KOPT-K1 (cell line): ENCODE results near the gene PCCA.
"Not testable (repeated sequence)": the region's sequence is repeated elsewhere in the genome, so short reads cannot be mapped to it uniquely, and the experiment has no call there.

ENCODE experiments used
- H3K27ac ChIP-seq: fragments of 200-600 bp; sonication (generic); 2 replicates; pipeline ENCODE4 v1.5.1; 2016; ENCODE audit warnings: antibody characterized with exemption, mild to moderate bottlenecking, low read depth, low read length; ENCODE audit not compliant: poor library complexity, severe bottlenecking
- H3K36me3 ChIP-seq: fragments of 200-600 bp; sonication (generic); 2 replicates; pipeline ENCODE4 v1.5.1; 2017; ENCODE audit warnings: antibody characterized with exemption, mild to moderate bottlenecking, low read length, moderate library complexity; ENCODE audit not compliant: insufficient read depth
- H3K9me3 ChIP-seq: fragments of 200-600 bp; sonication (generic); 2 replicates; pipeline ENCODE4 v1.5.1; 2017; ENCODE audit warnings: antibody characterized with exemption, low read length, mild to moderate bottlenecking; ENCODE audit not compliant: insufficient read depth, poor library complexity, severe bottlenecking

PCCA gene

DNA sequence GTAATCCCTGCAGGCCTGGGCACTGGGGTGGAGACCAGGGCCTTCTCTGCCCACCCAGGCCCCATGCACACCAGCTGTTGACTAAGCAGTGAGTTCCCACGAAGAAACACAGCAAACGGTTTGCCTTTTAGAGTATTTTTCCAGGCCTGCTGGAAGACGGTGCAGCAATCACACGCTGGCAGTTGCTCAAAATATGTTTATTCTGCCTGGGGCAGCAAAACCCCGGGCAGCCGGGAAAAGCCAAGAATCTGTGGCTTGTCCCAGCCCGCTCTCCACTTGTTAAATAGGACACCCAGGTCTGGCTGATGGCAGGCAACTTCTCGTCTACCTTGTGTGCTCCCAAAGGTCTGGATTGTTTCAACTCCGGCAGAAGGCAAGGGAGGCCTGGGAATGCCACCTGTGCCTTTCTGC lies 458.9 kb downstream of the PCCA start:
- Histone ChIP-seq H3K27ac (no peak overlapping the region), H3K36me3 (no peaks in the 10 kb centered on the region), H3K9me3 (no peaks in the 10 kb centered on the region)

DNA sequence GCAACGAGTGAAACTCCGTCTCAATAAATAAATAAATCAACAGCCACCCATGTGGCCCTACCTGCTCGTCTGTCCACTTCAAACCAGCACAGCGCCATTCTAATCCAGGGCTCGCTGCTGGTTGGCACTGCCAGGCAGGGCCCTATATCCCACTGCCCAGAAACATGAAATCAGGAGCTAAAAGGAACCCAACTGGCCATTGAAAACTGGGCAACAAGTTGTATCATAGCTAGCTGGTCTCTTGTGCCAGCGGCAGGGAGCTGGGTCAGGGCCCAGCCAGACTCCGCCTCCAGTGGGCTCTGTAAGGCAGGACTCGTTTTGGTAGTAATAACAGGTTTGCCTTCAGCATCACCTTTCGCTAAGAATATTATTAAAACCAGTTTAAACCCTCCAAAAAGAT lies 460.4 kb downstream of the PCCA start:
- H3K36me3 ChIP-seq = no peaks in the 10 kb centered on the region
- H3K9me3 ChIP-seq = no peaks in the 10 kb centered on the region
- no peak overlapping the region for H3K27ac ChIP-seq

DNA sequence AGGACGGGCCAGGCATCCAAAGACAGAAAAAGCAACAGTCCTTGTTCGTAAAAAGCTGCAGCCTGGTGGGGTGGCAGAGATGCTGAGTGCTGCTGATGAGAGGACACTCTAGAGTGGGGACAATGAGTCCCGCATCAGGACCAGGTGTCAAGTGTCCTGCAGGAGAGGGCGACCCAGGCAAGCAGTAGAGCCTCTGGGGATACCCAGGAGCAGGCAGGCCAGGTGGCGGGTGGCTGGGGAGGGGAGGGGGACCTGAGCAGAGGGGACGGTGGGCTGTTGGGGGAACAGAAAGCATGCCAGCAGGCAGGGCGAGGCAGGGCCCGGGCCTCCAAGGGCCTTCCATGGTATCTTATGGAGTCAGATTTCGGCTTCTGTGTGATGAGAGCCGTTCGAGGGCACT lies 463.9 kb downstream of the PCCA start:
- Histone ChIP-seq H3K27ac (no peak overlapping the region), H3K9me3 (no peaks in the 10 kb centered on the region), H3K36me3 (no peaks in the 10 kb centered on the region)

DNA sequence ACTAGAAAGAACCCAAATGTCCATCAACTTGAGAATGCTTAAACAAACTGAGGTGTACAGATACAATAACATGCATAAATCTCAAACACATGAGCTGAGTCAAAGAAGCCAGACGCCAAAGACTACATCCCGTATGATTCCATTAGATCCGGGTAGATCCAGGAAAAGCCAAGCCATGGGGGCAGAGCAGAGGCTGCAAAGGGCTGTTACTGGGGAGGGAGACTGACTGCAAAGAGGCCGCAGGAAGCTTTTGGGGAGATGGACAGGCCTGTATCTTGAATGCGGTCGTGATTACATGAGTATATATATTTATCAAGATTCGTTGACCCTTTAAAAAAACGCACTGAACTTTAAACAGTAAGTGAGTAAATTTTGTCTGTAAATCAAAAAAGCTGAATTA lies 471.0 kb downstream of the PCCA start:
- Histone ChIP-seq H3K27ac (no peak overlapping the region), H3K36me3 (no peaks in the 10 kb centered on the region), H3K9me3 (no peaks in the 10 kb centered on the region)

DNA sequence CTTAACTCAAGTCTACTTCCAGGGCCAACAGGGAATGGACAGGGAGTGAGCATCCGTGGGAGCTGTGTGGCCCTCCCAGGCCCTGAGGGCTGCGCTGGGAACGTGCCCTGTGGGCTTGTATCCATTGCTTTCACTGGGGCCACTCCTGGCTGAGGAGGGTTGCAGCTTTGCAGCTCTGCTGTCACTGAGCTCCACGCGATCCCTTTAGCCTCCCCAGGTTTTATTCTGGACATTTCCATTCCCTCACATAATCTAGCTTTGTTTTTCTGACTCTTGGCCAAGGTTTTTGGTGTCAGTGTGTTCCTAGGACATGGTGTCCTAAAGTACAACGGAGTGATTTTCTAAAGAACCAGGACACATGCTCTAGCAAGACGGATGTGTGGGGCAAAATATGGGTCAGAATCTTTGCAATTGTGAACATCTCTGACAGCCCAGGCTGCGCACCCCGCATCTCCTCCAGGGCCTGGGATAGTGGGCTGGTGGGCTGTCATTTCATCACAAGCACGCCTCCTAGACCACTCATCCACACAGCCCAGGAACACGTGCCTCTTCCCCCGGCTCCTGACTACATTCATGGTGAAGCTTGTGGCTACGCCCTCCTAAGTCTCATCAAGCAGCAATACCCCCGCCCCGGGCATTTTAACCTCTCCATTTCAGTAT lies 471.7 kb downstream of the PCCA start:
- no peak overlapping the region for H3K27ac ChIP-seq
- no peaks in the 10 kb centered on the region for H3K36me3 ChIP-seq
- peaks cover 3% of the 10 kb centered on the region for H3K9me3 ChIP-seq

DNA sequence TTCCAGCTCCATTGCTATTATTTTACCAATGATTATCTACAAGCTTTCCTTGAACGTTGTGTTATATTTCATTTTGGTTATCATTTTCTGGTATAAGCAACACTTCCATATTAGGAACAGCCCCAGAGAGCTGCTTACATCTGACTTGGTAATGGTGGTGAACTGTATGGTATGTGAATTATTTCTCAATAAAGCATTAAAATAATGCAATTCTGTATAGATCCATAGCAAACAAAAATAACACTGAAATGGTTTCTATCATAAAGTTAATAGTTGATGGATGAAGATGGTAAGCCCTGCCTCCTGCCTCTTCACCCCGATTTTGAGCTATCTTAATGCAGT lies 472.2 kb downstream of the PCCA start:
- Histone ChIP-seq H3K36me3 (no peaks in the 10 kb centered on the region), H3K9me3 (peaks cover 6% of the 10 kb centered on the region), H3K27ac (no peak overlapping the region)

DNA sequence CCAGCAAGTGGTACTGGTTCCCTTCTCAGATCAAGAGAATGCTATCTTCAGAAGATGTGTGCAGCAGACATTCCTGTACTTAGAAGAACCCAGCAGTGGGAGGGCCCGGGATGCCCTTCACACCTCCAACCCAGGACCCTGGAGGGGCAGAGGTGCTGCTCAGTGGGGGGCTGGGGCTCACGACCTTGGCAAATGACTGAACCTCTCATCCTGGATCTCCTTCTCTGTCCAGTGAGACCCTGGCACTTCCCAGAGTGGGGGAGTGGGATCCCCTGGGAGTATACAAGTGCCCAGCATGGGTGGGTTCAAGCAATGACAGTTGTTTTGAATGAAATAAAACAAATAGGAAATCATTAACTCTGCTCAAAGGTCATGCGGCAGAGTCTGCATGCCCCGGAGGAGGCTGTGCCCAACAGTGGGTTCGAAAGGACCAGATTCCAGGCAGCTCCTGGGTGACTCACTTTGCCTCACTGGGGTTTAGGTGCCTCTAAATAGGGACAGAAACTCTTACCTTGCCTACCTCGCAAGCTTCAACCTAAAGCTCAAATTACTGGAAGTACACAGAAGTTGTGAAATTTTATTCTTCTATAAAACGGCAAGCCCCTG lies 472.8 kb downstream of the PCCA start:
- Histone ChIP-seq H3K9me3 (peaks cover 6% of the 10 kb centered on the region), H3K27ac (no peak overlapping the region), H3K36me3 (no peaks in the 10 kb centered on the region)

DNA sequence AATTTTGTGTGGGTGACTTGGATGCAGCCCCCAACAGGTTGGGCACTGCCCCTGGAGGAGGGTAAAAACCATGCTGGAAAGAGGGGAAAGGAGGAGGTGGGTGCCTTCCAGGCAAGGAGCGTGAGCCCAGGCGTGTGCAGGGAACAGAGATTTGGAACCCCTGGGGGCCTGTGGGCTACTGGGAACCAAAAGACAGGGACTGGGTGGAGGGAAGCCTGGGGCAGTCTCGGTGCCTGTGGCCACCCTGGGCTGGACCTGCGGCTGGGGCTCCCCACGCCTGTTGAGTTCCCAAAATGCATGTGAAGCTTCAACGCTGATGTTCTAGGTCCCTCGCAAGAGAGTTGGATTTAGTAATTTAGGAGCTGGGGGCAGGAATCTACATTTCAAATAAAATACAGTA lies 474.9 kb downstream of the PCCA start:
- peaks cover 6% of the 10 kb centered on the region for H3K9me3 ChIP-seq
- no peaks in the 10 kb centered on the region for H3K36me3 ChIP-seq
- no peak overlapping the region for H3K27ac ChIP-seq

DNA sequence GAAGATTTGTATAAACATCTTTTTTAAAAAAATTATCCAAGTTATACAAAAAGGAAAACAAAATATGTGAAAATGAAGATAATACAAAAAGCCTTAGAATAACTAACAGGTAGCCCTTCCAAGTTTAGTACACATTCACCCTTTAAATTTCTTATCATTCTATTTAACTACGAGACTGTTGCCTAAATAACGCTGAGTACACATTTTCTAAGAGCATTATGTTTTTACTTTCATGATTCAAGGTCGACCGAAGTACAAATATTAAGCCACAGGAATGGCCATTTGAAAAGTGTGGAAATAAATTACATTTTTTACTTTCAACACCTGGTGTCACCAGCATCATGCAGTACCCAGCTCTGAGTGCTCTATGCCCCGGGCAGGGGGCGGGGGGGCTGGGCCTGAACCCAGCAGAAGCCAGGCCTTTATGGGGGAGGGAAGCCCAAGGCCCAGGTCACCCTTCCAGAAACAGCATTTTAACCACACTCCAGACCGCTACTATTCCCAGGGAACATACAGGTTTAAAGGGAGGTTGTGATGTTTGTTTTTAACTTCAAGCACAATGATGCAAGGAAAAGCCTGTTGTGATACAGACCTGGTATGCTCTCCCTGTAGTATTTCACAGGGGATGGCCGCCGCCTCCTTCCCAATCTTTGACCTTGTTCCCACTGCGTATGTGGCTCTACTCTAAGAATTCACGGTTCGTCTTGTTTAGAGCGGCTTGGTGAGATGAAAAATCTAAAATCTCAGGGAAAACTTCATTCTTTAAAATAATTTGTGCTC lies 475.7 kb downstream of the PCCA start:
- Histone ChIP-seq H3K27ac (no peak overlapping the region), H3K9me3 (peaks cover 6% of the 10 kb centered on the region), H3K36me3 (no peaks in the 10 kb centered on the region)

DNA sequence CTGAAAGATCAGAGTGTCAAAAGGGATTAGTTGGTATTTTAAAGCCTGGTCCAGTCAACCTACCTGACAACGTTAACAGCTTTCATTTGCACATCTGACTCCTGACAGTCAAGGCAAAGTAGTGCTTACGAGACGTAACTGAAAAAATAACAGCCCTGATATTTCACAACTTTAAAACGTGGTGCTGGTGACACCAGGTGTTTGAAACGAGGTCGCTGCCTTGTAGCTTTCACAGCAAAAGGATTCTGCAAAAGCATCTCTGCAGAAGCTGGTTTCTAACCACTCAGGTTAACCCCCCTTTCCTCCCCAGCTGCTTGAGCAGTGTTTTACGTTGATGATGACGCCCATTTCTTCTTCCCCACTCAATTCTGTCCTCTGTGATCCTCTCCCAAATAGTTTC lies 476.4 kb downstream of the PCCA start:
- no peak overlapping the region for H3K27ac ChIP-seq
- H3K36me3 ChIP-seq = no peaks in the 10 kb centered on the region
- H3K9me3 ChIP-seq = peaks cover 6% of the 10 kb centered on the region

DNA sequence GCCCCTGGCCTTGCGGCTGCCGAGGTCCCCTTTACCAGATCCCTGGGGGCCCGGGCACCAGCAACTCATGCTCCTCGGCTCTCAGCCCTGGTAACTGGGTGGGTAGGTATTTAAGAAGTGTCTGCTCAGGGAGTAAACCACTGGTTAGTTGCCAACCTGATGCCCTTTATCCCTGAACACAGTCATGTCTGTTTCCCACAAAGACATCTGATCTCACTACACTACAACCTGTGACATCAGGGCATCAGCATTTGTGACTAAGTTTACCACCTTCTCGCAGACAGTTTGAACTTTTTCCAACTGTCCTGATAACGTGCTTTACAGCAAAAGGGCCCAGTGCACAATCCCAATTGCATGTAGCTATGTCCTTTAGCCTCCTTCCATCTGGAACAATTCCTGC lies 477.6 kb downstream of the PCCA start:
- H3K27ac ChIP-seq = no peak overlapping the region
- peaks cover 6% of the 10 kb centered on the region for H3K9me3 ChIP-seq
- H3K36me3 ChIP-seq = no peaks in the 10 kb centered on the region

DNA sequence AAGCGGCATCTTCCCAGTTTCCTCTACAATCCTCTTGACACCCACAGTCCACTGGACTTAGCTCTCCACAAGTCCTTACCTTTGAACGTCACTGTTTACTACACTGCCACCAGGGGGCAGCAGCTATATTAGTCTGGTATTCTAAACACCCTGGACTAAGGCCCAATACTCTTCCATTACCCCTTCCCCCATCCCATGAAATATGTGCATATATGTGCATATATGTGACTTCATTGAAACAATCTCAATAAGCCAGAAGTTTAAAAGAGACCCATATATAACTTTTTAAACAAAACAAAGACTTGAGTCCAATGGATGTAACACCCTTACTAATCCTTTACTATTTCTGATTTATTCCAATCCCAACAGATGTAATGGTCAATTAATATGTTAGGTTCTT lies 484.2 kb downstream of the PCCA start:
- no peaks in the 10 kb centered on the region for H3K9me3 ChIP-seq
- no peaks in the 10 kb centered on the region for H3K36me3 ChIP-seq
- no peak overlapping the region for H3K27ac ChIP-seq

DNA sequence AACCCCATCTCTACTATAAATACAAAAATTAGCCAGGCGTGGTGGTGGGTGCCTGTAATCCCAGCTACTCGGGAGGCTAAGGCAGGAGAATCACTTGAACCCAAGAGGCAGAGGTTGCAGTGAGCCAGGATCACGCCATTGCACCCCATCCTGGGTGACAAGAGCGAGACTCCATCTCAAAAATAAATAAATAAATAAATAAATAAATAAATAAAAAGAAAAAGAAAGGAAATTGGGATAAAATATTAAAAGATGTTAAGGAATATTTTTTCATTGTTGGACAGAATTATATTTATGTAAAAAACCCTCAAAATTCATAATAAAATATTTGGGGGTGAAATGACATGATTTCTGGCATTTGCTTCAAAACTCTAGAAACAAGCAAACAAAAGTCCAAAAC lies 488.3 kb downstream of the PCCA start:
- not testable (repeated sequence) for H3K9me3 ChIP-seq, H3K27ac ChIP-seq, H3K36me3 ChIP-seq
